Stimulated activated CD8-positive, alpha-beta memory T cell treated with anti-CD3 and anti-CD28 coated beads, Interleukin-12 subunit alpha, Interleukin-12 subunit beta, amount 100 ng/mL, for 24 hours (primary cell): Measurements from ENCODE around the gene OSBPL2.

ENCODE experiments used
- DNase-seq: peaks from one replicate; pipeline ENCODE4 v3.0.0-alpha.2; 2020; ENCODE audit errors: extremely low read depth

Gene OSBPL2

GRCh38 chr20:62206388-62206775, 31.9 kb upstream of the OSBPL2 start:
- no peak for DNase-seq

- no peak for DNase-seq
Measured at GRCh38 chr20:62208061-62208794, 30.1 kb upstream of the OSBPL2 start.

GRCh38 chr20:62208795-62209755, 29.2 kb upstream of the OSBPL2 start:
- DNase-seq = no peak

GRCh38 chr20:62209850-62210495, 28.3 kb upstream of the OSBPL2 start:
- DNase-seq = no peak

- no peak for DNase-seq
Measured at GRCh38 chr20:62210496-62210855, 27.8 kb upstream of the OSBPL2 start.

- DNase-seq = no peak
Measured at GRCh38 chr20:62211216-62211615, 27.1 kb upstream of the OSBPL2 start.

GRCh38 chr20:62211769-62212288, 26.5 kb upstream of the OSBPL2 start:
- no peak for DNase-seq

GRCh38 chr20:62212299-62212698, 26.0 kb upstream of the OSBPL2 start:
- DNase-seq = no peak

GRCh38 chr20:62214067-62214466, 24.3 kb upstream of the OSBPL2 start:
- DNase-seq = no peak

GRCh38 chr20:62215020-62215990, 23.0 kb upstream of the OSBPL2 start:
- no peak for DNase-seq

GRCh38 chr20:62215991-62216635, 22.2 kb upstream of the OSBPL2 start:
- DNase-seq = no peak

- no peak for DNase-seq
Measured at GRCh38 chr20:62216636-62217566, 21.4 kb upstream of the OSBPL2 start.

GRCh38 chr20:62217913-62218773, 20.2 kb upstream of the OSBPL2 start:
- DNase-seq = no peak

- DNase-seq = no peak
Measured at GRCh38 chr20:62219101-62219991, 19.0 kb upstream of the OSBPL2 start.

- no peak for DNase-seq
Measured at GRCh38 chr20:62219992-62220665, 18.2 kb upstream of the OSBPL2 start, which contains the start of gene HRH3. Gene HRH3 (minus strand): TSS chr20:62220278. CDS start chr20:62219970, 308 bp downstream.

- DNase-seq = no peak
Measured at GRCh38 chr20:62220666-62221568, 17.4 kb upstream of the OSBPL2 start.
